ENCODE data around the gene UAP1L1.
"Not testable (repeated sequence)": the region's sequence is repeated elsewhere in the genome, so short reads cannot be mapped to it uniquely, and the experiment has no call there.

UAP1L1 gene

GRCh38 chr9:137077010-137077747 lies at the start of gene UAP1L1:
UAP1L1 (plus strand) TSS chr9:137077517; CDS start chr9:137077533, 16 bp downstream.
- in situ Hi-C loops (cut with MboI; ENCODE audit: low sequenced_read_pairs), result no loop called here

- in situ Hi-C loops (cut with MboI; ENCODE audit: low sequenced_read_pairs), result no loop called here
Measured at GRCh38 chr9:137028263-137029057, 48.9 kb upstream of the UAP1L1 start.

- in situ Hi-C loops (cut with MboI; ENCODE audit: low sequenced_read_pairs), result no loop called here
Measured at GRCh38 chr9:137029058-137029936, 48.0 kb upstream of the UAP1L1 start.

- in situ Hi-C loops (cut with MboI; ENCODE audit: low sequenced_read_pairs), result no loop called here
Measured at GRCh38 chr9:137030006-137030405, 47.3 kb upstream of the UAP1L1 start.

GRCh38 chr9:137030538-137031527 lies 46.5 kb upstream of the UAP1L1 start:
- in situ Hi-C loops (cut with MboI; ENCODE audit: low sequenced_read_pairs), result no loop called here

GRCh38 chr9:137031904-137032640 lies 45.2 kb upstream of the UAP1L1 start, which contains the start of gene FUT7:
FUT7 (minus strand) TSS chr9:137032088; CDS start chr9:137031991, 97 bp downstream.
- in situ Hi-C loops (cut with MboI; ENCODE audit: low sequenced_read_pairs), result no loop called here

GRCh38 chr9:137032858-137033257 lies 44.5 kb upstream of the UAP1L1 start:
- in situ Hi-C loops (cut with MboI; ENCODE audit: low sequenced_read_pairs), result no loop called here

GRCh38 chr9:137033481-137033880 lies 43.8 kb upstream of the UAP1L1 start:
- in situ Hi-C loops (cut with MboI; ENCODE audit: low sequenced_read_pairs), result not testable (repeated sequence)

GRCh38 chr9:137034039-137034708 lies 43.1 kb upstream of the UAP1L1 start:
- in situ Hi-C loops (cut with MboI; ENCODE audit: low sequenced_read_pairs), result no loop called here

- in situ Hi-C loops (cut with MboI; ENCODE audit: low sequenced_read_pairs), result no loop called here
Measured at GRCh38 chr9:137034709-137035506, 42.4 kb upstream of the UAP1L1 start.

GRCh38 chr9:137035507-137035834 lies 41.8 kb upstream of the UAP1L1 start:
- in situ Hi-C loops (cut with MboI; ENCODE audit: low sequenced_read_pairs), result no loop called here

- in situ Hi-C loops (cut with MboI; ENCODE audit: low sequenced_read_pairs), result no loop called here
Measured at GRCh38 chr9:137035937-137036336, 41.4 kb upstream of the UAP1L1 start.

- in situ Hi-C loops (cut with MboI; ENCODE audit: low sequenced_read_pairs), result no loop called here
Measured at GRCh38 chr9:137037035-137037434, 40.3 kb upstream of the UAP1L1 start.

- in situ Hi-C loops (cut with MboI; ENCODE audit: low sequenced_read_pairs), result no loop called here
Measured at GRCh38 chr9:137037483-137037882, 39.8 kb upstream of the UAP1L1 start.

- in situ Hi-C loops (cut with MboI; ENCODE audit: low sequenced_read_pairs), result no loop called here
Measured at GRCh38 chr9:137038916-137039315, 38.4 kb upstream of the UAP1L1 start.

- in situ Hi-C loops (cut with MboI; ENCODE audit: low sequenced_read_pairs), result no loop called here
Measured at GRCh38 chr9:137039611-137040366, 37.5 kb upstream of the UAP1L1 start.

- in situ Hi-C loops (cut with MboI; ENCODE audit: low sequenced_read_pairs), result no loop called here
Measured at GRCh38 chr9:137040568-137040967, 36.7 kb upstream of the UAP1L1 start.
